HG03159 (cell line): ENCODE data around the gene RHOBTB1.
"Not testable (repeated sequence)": the region's sequence is repeated elsewhere in the genome, so short reads cannot be mapped to it uniquely, and the experiment has no call there.

ENCODE experiments used
- ATAC-seq: cut with Tn5 transposase; IDR thresholded peaks from one replicate; pipeline ENCODE4 v1.9.1; 2021; ENCODE audit warnings: mild to moderate bottlenecking, moderate library complexity; ENCODE audit not compliant: unreplicated experiment

Gene RHOBTB1

GRCh38 chr10:60871215-60871614 lies 72.8 kb downstream of the RHOBTB1 start:
- ATAC-seq, result no peak

DNA sequence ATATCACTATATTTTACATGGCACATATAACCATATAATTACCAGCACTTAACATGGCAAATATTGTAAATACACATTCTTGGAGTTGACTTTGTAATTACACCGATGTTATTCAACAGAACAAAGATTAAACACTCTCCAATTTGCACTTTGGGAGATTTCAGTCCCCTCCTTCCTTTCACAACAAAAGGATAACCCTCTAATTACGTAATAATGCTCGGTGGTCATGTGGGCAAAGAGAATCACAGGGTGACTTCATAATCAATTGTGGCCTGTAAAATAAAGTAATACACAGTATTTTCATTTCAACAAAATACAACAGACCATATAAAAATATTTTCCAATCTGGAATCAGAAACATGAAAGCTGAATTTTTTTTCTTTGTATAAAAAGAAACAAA lies 73.2 kb downstream of the RHOBTB1 start:
- no peak for ATAC-seq

DNA sequence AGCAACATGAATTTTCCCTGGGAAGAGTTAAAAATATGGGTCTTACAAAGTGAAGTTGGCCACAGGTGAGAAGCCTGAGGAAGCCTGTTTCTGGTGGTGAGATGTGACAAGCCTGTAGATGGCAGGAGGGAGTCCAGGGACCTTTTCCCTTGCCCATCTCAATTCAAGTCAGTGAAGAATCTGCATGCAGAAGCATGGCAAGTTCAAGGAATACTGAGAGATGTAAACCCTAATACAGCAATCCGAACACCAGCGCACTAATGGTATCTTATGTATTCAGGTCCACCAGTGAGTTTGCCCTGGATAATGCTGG lies 73.6 kb downstream of the RHOBTB1 start:
- no peak for ATAC-seq

DNA sequence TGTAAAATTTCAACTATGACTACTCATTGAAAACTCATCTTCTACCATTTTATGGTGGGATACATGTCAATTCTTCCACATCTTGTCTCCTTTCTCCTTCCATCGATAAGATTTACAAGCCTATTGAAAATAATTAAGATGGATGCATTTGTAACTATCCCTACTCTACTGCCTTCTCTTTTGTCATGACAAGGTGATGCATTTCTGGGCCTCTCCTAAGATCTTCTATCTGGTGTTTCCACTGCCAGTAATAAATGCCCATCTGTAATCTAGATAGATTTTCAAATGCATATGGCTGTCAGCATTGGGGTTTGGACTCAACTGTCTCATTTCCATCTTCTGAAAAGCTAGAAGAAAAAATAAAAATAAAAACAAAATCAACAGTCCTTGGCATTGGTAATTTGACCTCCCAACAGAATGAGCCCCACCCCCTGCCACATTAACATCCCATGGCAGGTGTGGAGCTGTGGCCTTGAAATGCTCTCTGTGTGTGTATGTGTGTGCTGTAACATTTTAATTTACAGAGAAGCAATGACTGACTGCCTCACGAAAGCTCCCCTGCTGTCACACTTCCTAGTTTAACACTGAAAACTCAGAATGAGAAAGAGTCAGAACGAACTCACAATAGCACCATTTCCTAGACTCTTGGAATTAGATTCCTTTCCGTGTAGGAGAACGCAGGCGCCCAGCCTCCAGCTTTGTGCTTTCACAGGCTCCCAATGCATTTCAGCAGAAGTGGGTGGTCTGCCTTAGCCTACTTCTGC lies 74.2 kb downstream of the RHOBTB1 start:
- ATAC-seq, result no peak

DNA sequence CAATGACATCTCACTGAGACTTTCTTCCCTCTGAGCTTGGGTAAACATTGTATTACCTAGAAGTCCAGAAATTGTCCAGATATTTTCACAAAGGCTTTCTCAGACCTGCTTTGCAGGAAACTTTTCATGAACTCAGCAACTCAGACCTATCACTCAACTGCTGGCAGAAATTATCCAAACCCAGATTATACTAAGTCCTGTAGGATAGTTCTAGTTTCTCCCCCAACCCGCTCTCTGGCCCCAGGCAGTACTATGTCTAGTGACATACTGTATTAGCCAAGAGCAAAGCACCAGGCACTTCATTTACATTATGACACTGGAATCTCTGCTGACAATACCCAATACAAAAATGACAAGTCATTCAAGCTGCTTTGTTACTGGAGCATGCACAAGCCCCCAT lies 75.0 kb downstream of the RHOBTB1 start:
- no peak for ATAC-seq

GRCh38 chr10:60865198-60865783 lies 78.7 kb downstream of the RHOBTB1 start:
- no peak for ATAC-seq

DNA sequence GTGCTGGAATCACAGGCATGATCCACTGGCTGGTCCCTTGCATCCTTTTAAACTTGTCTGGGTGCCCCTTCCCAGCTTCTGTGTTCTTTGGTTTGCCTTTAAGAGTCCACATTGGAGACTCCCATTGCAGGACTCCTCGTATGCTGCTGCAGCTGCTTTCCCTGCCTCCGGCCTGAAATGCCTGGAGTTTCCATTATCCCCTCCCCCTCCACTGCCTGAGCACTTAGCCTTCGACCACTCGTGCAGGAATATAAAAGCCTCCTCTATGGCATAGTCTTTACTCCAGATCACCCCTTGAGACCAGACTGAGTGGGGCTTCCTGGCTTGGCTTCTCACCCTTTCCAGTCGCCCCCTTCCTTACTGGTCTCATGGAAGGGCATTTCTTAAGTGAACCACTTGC lies 80.2 kb downstream of the RHOBTB1 start:
- no peak for ATAC-seq

DNA sequence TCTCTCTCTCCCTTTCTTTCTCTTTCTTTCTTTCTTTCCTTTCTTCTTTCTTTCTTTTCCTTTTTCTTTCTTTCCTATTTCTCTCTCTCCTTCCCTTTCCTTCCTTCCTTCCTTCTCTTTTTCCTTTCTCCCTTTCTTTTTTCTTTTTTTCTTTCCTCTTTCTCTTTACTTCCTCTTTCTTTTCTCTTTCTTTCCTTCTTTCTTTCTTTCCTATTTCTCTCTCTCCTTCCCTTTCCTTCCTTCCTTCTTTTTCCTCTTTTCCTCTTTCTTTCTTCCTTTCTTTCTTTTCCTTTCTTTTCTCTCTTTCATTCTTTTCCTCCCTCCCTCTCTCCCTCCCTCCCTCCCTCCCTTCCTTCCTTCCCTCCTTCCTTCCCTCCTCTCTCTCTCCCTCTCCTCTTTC lies 81.5 kb downstream of the RHOBTB1 start:
- no peak for ATAC-seq

GRCh38 chr10:60856405-60856804 lies 87.6 kb downstream of the RHOBTB1 start:
- no peak for ATAC-seq

DNA sequence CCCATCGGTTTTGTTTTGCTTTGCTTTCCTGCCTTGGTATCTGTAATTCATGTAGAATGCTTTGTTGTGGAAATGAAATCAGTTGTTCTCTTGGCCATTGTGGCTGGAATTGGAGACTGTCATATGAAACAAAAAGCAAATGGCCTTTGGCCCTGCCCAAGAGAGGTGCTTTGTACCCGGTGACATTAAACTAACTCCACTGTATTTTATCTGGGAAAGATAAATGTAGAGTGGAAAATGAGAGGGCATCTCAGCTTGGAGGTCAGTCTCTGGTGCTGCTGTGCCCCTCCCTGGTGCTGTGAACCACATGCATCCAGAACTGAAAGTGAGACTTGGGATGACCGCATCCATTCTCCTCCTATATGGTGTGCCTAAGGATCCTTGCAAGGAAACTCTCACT lies 90.3 kb downstream of the RHOBTB1 start:
- ATAC-seq, result no peak

GRCh38 chr10:60853107-60853506 lies 90.9 kb downstream of the RHOBTB1 start:
- ATAC-seq, result no peak

GRCh38 chr10:60849740-60850139 lies 94.2 kb downstream of the RHOBTB1 start:
- no peak for ATAC-seq

DNA sequence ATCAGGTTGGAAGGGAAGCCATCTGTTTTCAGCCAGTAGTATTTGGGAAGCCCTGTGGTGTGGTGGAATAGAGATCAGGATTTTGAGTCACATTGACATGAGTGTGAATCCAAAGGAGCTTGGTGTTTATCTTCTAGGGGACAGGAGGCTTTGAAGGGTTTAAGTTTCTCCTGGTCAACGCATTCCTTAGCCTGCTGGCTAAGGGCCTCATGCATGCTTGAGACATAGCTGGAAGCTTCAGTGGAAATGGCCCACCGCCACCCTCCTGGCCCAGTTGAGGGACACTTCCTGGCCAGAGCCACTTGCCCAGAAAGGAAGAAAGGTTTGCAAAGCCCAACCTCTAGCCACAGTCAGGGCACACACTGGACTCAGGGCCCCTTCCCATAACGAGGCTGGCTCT lies 94.8 kb downstream of the RHOBTB1 start:
- no peak for ATAC-seq

GRCh38 chr10:60848680-60849079 lies 95.3 kb downstream of the RHOBTB1 start:
- ATAC-seq, result no peak

DNA sequence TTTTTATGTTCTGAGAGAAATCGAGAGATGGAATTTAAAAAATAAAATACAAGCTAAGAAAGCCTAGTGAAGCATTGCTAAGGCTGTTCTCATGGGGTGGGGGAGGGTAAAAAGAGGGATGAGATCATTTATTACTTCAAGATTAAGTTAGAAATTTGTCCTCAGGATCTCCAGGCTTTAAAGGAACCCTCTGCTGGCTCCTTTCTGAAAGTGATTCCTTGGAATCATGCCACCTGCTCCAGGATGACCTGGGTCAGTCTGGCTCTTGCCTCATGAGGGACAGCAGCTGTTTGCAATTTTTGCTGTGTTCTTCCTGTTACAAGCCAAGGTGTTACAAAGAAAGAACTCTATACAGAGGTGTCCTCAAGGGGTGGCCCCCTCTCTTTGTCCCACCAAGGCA lies 95.9 kb downstream of the RHOBTB1 start:
- ATAC-seq, result no peak

DNA sequence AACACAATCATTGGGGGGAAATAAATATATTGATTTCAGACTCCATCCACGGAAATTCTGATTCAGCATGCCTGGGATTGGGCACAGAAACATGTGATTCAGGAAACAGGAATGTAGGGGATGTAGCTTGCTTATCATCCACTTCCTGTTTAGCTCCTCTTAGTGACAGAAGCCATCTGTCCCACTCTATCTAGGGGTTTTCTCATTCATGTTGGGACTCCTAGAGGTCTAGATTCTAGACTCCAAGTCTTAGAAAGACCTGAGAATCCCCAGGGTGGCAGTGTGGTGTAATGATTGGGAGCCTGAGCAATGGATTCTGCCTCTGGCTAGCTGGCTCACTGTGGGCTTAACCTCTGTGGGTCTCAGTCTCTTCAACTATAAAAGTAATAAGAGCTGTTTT lies 97.8 kb downstream of the RHOBTB1 start:
- no peak for ATAC-seq

DNA sequence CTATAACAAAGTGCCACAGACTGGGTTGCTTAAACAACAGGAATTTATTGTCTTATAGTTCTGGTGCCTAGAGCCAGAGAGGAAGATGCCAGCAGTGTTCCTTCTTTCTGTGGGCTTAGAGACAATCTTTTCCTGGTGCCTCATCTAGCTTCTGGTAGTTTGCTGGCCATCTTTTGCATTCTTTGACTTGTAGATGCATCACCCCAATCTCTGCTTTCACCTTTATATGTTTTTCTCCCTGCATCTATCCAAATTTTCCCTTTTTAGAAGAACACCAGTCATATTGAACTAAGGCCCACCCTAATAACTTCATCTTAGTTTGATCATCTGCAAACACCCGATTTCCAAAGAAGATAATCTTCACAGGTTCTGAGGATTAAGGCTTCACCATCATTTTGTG lies 98.9 kb downstream of the RHOBTB1 start:
- no peak for ATAC-seq

DNA sequence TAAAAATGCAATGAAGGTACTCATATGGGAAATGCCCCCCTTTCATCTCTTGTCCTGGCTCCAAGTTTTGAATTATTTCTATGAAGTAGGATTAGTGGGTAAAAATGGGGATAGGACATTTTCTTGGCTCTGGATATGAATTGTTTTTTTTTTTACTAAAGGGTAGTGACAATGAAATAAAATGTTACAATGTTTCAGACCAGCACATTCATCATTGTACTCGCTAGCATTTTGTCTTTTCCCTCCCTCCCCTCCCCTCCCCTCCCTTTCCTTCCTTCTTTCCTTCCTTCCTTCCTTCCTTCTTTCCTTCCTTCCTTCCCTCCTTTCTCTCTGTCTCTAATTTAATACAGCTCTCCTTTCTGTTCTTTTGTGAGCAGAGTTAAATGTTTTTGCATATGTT lies 101.3 kb downstream of the RHOBTB1 start:
- ATAC-seq, result no peak

- ATAC-seq, result not testable (repeated sequence)
These were observed 102.8 kb downstream of the RHOBTB1 start for GRCh38 chr10:60841227-60841626.

DNA sequence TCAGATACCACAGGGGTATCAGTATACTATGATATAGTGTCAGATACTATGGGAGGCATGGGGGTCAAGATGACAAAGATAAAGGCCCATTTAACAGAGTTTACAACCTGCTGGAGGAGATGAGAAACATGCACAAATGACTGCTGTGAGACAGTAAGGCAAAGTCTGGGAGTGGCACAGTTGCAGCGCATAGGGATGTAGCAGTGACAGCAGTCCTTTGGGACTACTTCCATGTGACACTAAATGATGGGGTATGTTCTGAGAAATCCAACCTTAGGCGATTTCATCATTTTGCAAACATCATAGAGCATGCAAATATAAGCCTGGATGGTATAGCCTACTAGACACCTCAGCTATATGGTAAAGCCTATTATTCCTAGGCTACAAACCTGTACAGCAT lies 108.9 kb downstream of the RHOBTB1 start:
- ATAC-seq, result no peak

DNA sequence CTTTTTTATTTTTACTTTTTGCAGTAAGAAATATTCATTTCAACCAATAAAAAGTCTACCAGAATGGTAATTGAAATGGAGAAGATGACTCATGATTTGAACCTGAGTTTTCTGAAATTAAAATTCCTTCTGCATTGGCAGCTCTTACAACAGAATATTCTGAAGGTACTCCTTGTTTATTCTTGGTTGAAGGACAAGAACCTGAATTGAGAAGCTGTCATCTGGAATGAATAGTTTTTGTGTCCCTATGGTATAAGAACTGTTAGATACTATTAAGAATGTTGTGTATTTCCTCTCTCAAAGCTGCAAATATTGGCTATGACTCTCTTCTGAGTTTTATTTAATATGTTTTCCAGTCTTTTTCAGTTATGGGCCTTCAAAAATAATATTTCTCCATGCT lies 109.6 kb downstream of the RHOBTB1 start:
- ATAC-seq, result no peak

GRCh38 chr10:60832136-60832535 lies 111.8 kb downstream of the RHOBTB1 start:
- not testable (repeated sequence) for ATAC-seq

GRCh38 chr10:60828489-60828852 lies 115.5 kb downstream of the RHOBTB1 start:
- no peak for ATAC-seq
